Panc1 (cell line): ENCODE data around the gene KIF1C. TPM values are rescaled to one million over a fixed set of nuclear protein-coding genes. Genes with fewer than 3 reads are reported as not detected.

Source experiments
- ATAC-seq: fragments of 200-7000 bp; cut with Tn5 transposase; 2 replicates; pipeline ENCODE4 v1.9.1; 2020; ENCODE audit warnings: mild to moderate bottlenecking, moderate library complexity
- BruUV-seq: library from RNA; stranded (reverse); fragments of 400-500 nt; replicated peaks from 2 replicates; lab custom pipeline; 2021; lab: Mats Ljungman, UMichigan
- CTCF ChIA-PET: fragments of 300-600 bp; sonication (Branson Sonifier 250); formaldehyde crosslinking; loops from one replicate; lab custom pipeline; 2022; ENCODE audit warnings: antibody characterized with exemption; lab: Charles Lee
- POLR2A ChIA-PET: fragments of 300-600 bp; sonication (Branson Sonifier 250); formaldehyde crosslinking; loops from one replicate; lab custom pipeline; 2022; ENCODE audit warnings: antibody characterized with exemption; lab: Charles Lee
- DNase-seq: peaks from one replicate; pipeline ENCODE4 v3.0.0-alpha.2; 2010; ENCODE audit warnings: low read depth, low spot score
- H3K27ac ChIP-seq: 2 replicates; pipeline ENCODE4 v1.5.1; 2011; ENCODE audit warnings: mild to moderate bottlenecking, low read length, inconsistent platforms
- H3K27me3 ChIP-seq: fragments of 200-500 bp; sonication (Bioruptor generic); 2 replicates; pipeline ENCODE4 v1.6.0; 2014; ENCODE audit warnings: low read length, inconsistent platforms; ENCODE audit not compliant: control insufficient read depth, insufficient read depth
- H3K36me3 ChIP-seq: fragments of 200-500 bp; sonication (Bioruptor generic); 2 replicates; pipeline ENCODE4 v1.5.1; 2014; ENCODE audit warnings: inconsistent platforms, mild to moderate bottlenecking, low read length, moderate library complexity; ENCODE audit not compliant: control insufficient read depth, insufficient read depth
- H3K4me1 ChIP-seq: 2 replicates; pipeline ENCODE4 v1.5.1; 2011; ENCODE audit warnings: inconsistent platforms, mild to moderate bottlenecking, low read length, moderate library complexity; ENCODE audit not compliant: control insufficient read depth, insufficient read depth
- H3K4me3 ChIP-seq, 2 experiments: 2 replicates each; pipeline ENCODE4 v1.5.1; 2011 to 2012; ENCODE audit warnings: low read depth in 2 of 2, low read length in 2 of 2, mild to moderate bottlenecking in 2 of 2, inconsistent platforms in 1 of 2, moderate library complexity in 1 of 2
- H3K9me3 ChIP-seq: fragments of 200-500 bp; sonication (Bioruptor generic); 2 replicates; pipeline ENCODE4 v1.5.1; 2014; ENCODE audit warnings: low read depth, mild to moderate bottlenecking, inconsistent platforms, low read length, moderate library complexity; ENCODE audit not compliant: control insufficient read depth, insufficient read depth
- CTCF ChIP-seq: fragments of 450-650 bp; IDR thresholded peaks from 2 replicates; pipeline ENCODE4 v1.5.1; 2017; ENCODE audit warnings: mild to moderate bottlenecking
- POLR2AphosphoS5 ChIP-seq: IDR thresholded peaks from 2 replicates; pipeline ENCODE4 v1.6.1; 2012; ENCODE audit warnings: mild to moderate bottlenecking, low read depth, low read length, moderate library complexity
- REST ChIP-seq, 2 experiments: IDR thresholded peaks; 2 replicates each; pipeline ENCODE4 v1.6.1; 2011 to 2012; ENCODE audit warnings: low read depth in 2 of 2, control low read depth in 1 of 2, low read length in 1 of 2, mild to moderate bottlenecking in 1 of 2, moderate library complexity in 1 of 2; ENCODE audit not compliant: insufficient read depth in 1 of 2
- SIN3A ChIP-seq: IDR thresholded peaks from 2 replicates; pipeline ENCODE4 v1.6.1; 2012; ENCODE audit warnings: low read depth, mild to moderate bottlenecking, low read length, moderate library complexity, borderline replicate concordance; ENCODE audit not compliant: insufficient read depth
- TCF7L2 ChIP-seq: IDR thresholded peaks from 2 replicates; pipeline ENCODE4 v1.6.1; 2011; ENCODE audit warnings: mild to moderate bottlenecking, low read depth, low read length, inconsistent platforms
- in situ Hi-C: cut with HindIII; loops from 2 replicates; pipeline ENCODE4 v1.10.0; 2016; ENCODE audit warnings: low sequenced_read_pairs, low pct_unique_long_range_greater_than_20kb
- intact Hi-C: fragments of 100-400 bp; cut with micrococcal nuclease; formaldehyde crosslinking; loops from one replicate; pipeline ENCODE4 v1.10.0; 2022; ENCODE audit not compliant: unreplicated experiment
- total RNA-seq: library from RNA; stranded (reverse); gene quantifications from one replicate; pipeline ENCODE4 v1.2.1, GENCODE V29; 2021; ENCODE audit not compliant: unreplicated experiment

Gene KIF1C
- total RNA-seq, 1 experiment from 2014 or later = 117 TPM

GRCh38 chr17:4967539-4968485 lies 29.9 kb upstream of the KIF1C start, which contains the start of gene SPAG7:
TSS of gene SPAG7 (minus strand) at chr17:4967817. CDS start at chr17:4967804, 13 bp downstream.
- TSS peak; percentile 87 for BruUV-seq
- Histone ChIP-seq H3K27me3 (no peaks in the 10 kb centered on the region), H3K4me3 (peak within 1 kb of the TSS; percentile 66 to 79), H3K27ac (peak within 1 kb of the TSS; percentile 98), H3K36me3 (no peaks in the 10 kb centered on the region), H3K4me1 (peaks cover 15% of the 10 kb centered on the region), H3K9me3 (no peaks in the 10 kb centered on the region)
- ATAC-seq (peak; percentile 85), DNase-seq (peak; percentile 84)
- intact Hi-C loops = no loop called here
- CTCF ChIA-PET = interaction anchor here (0.6 to 1.0 kb wide), 2 partner anchors 22 to 94 kb away, joined by 3 to 4 read pairs; no protein-coding TSS in a partner anchor
- in situ Hi-C loops = no loop called here
- POLR2A ChIA-PET = interaction anchor here (0.6 to 1.4 kb wide), 3 partner anchors 19 to 96 kb away, joined by 3 to 5 read pairs (median 4); partner anchors contain the start of gene PFN1
- TF ChIP-seq POLR2AphosphoS5 = peak; percentile 55; the same call in 1 of the 2 replicates
- no peak for TF ChIP-seq REST (IDR thresholded peaks at IDR 0.05; ENCODE audit: insufficient read depth in 1 of 2, low read depth in 2 of 2, low read length in 1 of 2)

GRCh38 chr17:4968486-4969046 lies 29.2 kb upstream of the KIF1C start:
- Histone ChIP-seq H3K36me3 (no peaks in the 10 kb centered on the region), H3K4me1 (peaks cover 15% of the 10 kb centered on the region), H3K9me3 (no peaks in the 10 kb centered on the region), H3K4me3 (peak overlapping the region; percentile 66 to 79), H3K27ac (peak overlapping the region; percentile 97), H3K27me3 (no peaks in the 10 kb centered on the region)
- TF ChIP-seq CTCF (no peak), POLR2AphosphoS5 (0 out of 2 replicates have a peak, but pooled peaks have one; percentile 2), SIN3A (no peak), TCF7L2 (no peak)
- no TSS peak for BruUV-seq
- DNase-seq (no peak), ATAC-seq (no peak)
- intact Hi-C loops = no loop called here
- ChIA-PET CTCF (no interaction called here), POLR2A (no interaction called here)
- in situ Hi-C loops = no loop called here
